OCI-LY3 (cell line): ENCODE measurements around the gene EPHB6.

Experiments
- CTCF ChIP-seq: fragments of 200-600, 300-600 bp; sonication (generic); IDR thresholded peaks from 2 replicates; pipeline ENCODE4 v1.5.1; 2014; ENCODE audit warnings: antibody characterized with exemption, low read length, low read depth
- EZH2phosphoT487 ChIP-seq: fragments of 200-600 bp; shearing (Covaris generic); IDR thresholded peaks from 2 replicates; pipeline ENCODE4 v1.6.1; 2018; ENCODE audit warnings: antibody characterized with exemption, mixed run types, low read depth

- no peak for TF ChIP-seq CTCF
- TF ChIP-seq EZH2phosphoT487, result no peak
Observed at GRCh38 chr7:142919656-142920055, 64.8 kb downstream of the EPHB6 start.
